Activated CD8-positive, alpha-beta T cell treated with anti-CD3 and anti-CD28 coated beads for 36 hours (primary cell): ENCODE data around the gene NTS. TPM values are rescaled to one million over a fixed set of nuclear protein-coding genes. Genes with fewer than 3 reads are reported as not detected.
A peak's percentile ranks its signal among the peaks of the same experiment; 100 is the strongest.

Experiments used
- ATAC-seq: fragments of 200-7000 bp; cut with Tn5 transposase; one replicate; pipeline ENCODE4 v1.10.0; 2021; ENCODE audit warnings: mild to moderate bottlenecking, moderate library complexity
- CTCF ChIA-PET: fragments of 350-600 bp; sonication (Branson Sonifier 250); formaldehyde crosslinking; loops from one replicate; lab custom pipeline; 2021; ENCODE audit warnings: antibody characterized with exemption; lab: Charles Lee
- POLR2A ChIA-PET: fragments of 350-600 bp; sonication (Branson Sonifier 250); formaldehyde crosslinking; loops from one replicate; lab custom pipeline; 2021; ENCODE audit warnings: antibody characterized with exemption; lab: Charles Lee
- DNase-seq: peaks from one replicate; pipeline ENCODE4 v3.0.0-alpha.2; 2020
- H3K27ac Mint-ChIP-seq: one replicate; pipeline ENCODE4 v1.8.0; 2021; ENCODE audit warnings: mild to moderate bottlenecking, mixed read lengths
- H3K27me3 Mint-ChIP-seq: one replicate; pipeline ENCODE4 v1.8.0; 2021; ENCODE audit warnings: mixed read lengths
- H3K36me3 Mint-ChIP-seq: one replicate; pipeline ENCODE4 v1.8.0; 2021; ENCODE audit warnings: low read depth, mixed read lengths
- H3K4me1 Mint-ChIP-seq: one replicate; pipeline ENCODE4 v1.8.0; 2021; ENCODE audit warnings: low read depth, mixed read lengths
- H3K4me3 Mint-ChIP-seq: one replicate; pipeline ENCODE4 v1.8.0; 2021; ENCODE audit warnings: mild to moderate bottlenecking, moderate library complexity, mixed read lengths
- H3K9me3 Mint-ChIP-seq: one replicate; pipeline ENCODE4 v1.8.0; 2021; ENCODE audit warnings: mixed read lengths
- CTCF ChIP-seq: fragments of 200-600 bp; IDR thresholded peaks from one replicate; pipeline ENCODE4 v1.8.0; 2022; ENCODE audit warnings: antibody characterized with exemption, mild to moderate bottlenecking
- intact Hi-C: fragments of 100-400 bp; cut with micrococcal nuclease; formaldehyde crosslinking; loops from one replicate; pipeline ENCODE4 v1.10.0; 2022
- total RNA-seq, 2 experiments: library from RNA; stranded (reverse); gene quantifications; one replicate each; pipeline ENCODE4 v1.2.3, GENCODE V29; 2021

Gene NTS
- total RNA-seq, 2 experiments from 2014 or later: not detected

- H3K27ac Mint-ChIP-seq: no peak overlapping the region
- no peak overlapping the region for H3K4me3 Mint-ChIP-seq
- TF ChIP-seq CTCF: peak; percentile 56
- POLR2A ChIA-PET: no interaction called here
- H3K4me1 Mint-ChIP-seq: no peaks in the 10 kb centered on the region
- no peaks in the 10 kb centered on the region for H3K27me3 Mint-ChIP-seq
- peak; percentile 39 for DNase-seq
- CTCF ChIA-PET: interaction anchor here (0.7 to 3.3 kb wide), 20 partner anchors 11 to 789 kb away, joined by 3 to 21 read pairs (median 4); no protein-coding TSS in a partner anchor
- H3K9me3 Mint-ChIP-seq: no peaks in the 10 kb centered on the region
- H3K36me3 Mint-ChIP-seq: no peaks in the 10 kb centered on the region
- intact Hi-C loops: no loop called here
- ATAC-seq: peak; percentile 58
Measured at GRCh38 chr12:85866986-85867776, 6.9 kb upstream of the NTS start.

- intact Hi-C loops: loop anchor here (5.0 kb wide), 2 partner anchors 295 to 405 kb away; no protein-coding TSS in a partner anchor
- H3K27me3 Mint-ChIP-seq: no peaks in the 10 kb centered on the region
- ChIA-PET POLR2A (no interaction called here), CTCF (interaction anchor here (1.2 to 2.9 kb wide), 3 partner anchors 405 to 998 kb away, joined by 3 to 14 read pairs (median 3); no protein-coding TSS in a partner anchor)
- no peaks in the 10 kb centered on the region for H3K9me3 Mint-ChIP-seq
- no peaks in the 10 kb centered on the region for H3K4me1 Mint-ChIP-seq
- DNase-seq (no peak), ATAC-seq (peak; percentile 55)
- no peaks in the 10 kb centered on the region for H3K36me3 Mint-ChIP-seq
- TF ChIP-seq CTCF: peak; percentile 71
- no peak overlapping the region for H3K27ac Mint-ChIP-seq
- no peak overlapping the region for H3K4me3 Mint-ChIP-seq
Measured at GRCh38 chr12:85872497-85873091, 1.5 kb upstream of the NTS start.

- H3K9me3 Mint-ChIP-seq: no peaks in the 10 kb centered on the region
- ChIA-PET POLR2A (no interaction called here), CTCF (interaction anchor here (2.1 kb wide), 1 partner anchor 10 kb away, joined by 6 read pairs; no protein-coding TSS in a partner anchor)
- no peak for DNase-seq
- no peaks in the 10 kb centered on the region for H3K36me3 Mint-ChIP-seq
- H3K27me3 Mint-ChIP-seq: no peaks in the 10 kb centered on the region
- no peak overlapping the region for H3K27ac Mint-ChIP-seq
- ATAC-seq: no peak
- no peak for TF ChIP-seq CTCF
- no peaks in the 10 kb centered on the region for H3K4me1 Mint-ChIP-seq
- no peak overlapping the region for H3K4me3 Mint-ChIP-seq
- intact Hi-C loops: no loop called here
Measured at GRCh38 chr12:85877459-85877858, 3.4 kb downstream of the NTS start.

GRCh38 chr12:85883763-85884162, 9.7 kb downstream of the NTS start:
- POLR2A ChIA-PET: no interaction called here
- DNase-seq (no peak), ATAC-seq (no peak)
- no peaks in the 10 kb centered on the region for H3K36me3 Mint-ChIP-seq
- no peaks in the 10 kb centered on the region for H3K9me3 Mint-ChIP-seq
- no peak overlapping the region for H3K27ac Mint-ChIP-seq
- no peaks in the 10 kb centered on the region for H3K27me3 Mint-ChIP-seq
- H3K4me1 Mint-ChIP-seq: no peaks in the 10 kb centered on the region
- no peak overlapping the region for H3K4me3 Mint-ChIP-seq
- CTCF ChIA-PET: interaction anchor here (0.7 kb wide), 1 partner anchor 326 kb away, joined by 3 read pairs; no protein-coding TSS in a partner anchor
- intact Hi-C loops: no loop called here
- no peak for TF ChIP-seq CTCF

GRCh38 chr12:85894653-85895052, 20.6 kb downstream of the NTS start:
- Mint-ChIP-seq H3K36me3 (no peaks in the 10 kb centered on the region), H3K4me3 (no peak overlapping the region), H3K27me3 (no peaks in the 10 kb centered on the region), H3K27ac (no peak overlapping the region), H3K4me1 (no peaks in the 10 kb centered on the region), H3K9me3 (no peaks in the 10 kb centered on the region)
- intact Hi-C loops: no loop called here
- ChIA-PET CTCF (interaction anchor here (1.5 kb wide), 1 partner anchor 26 kb away, joined by 3 read pairs; no protein-coding TSS in a partner anchor), POLR2A (no interaction called here)
- ATAC-seq (no peak), DNase-seq (no peak)
- TF ChIP-seq CTCF: no peak
